ENCODE results near the gene RAB7B.

- TF ChIP-seq EZH2 (IDR thresholded peaks at IDR 0.05; ENCODE audit: insufficient read depth, poor library complexity, severe bottlenecking) (no peak), EZH2phosphoT487 (IDR thresholded peaks at IDR 0.05; ENCODE audit: insufficient read depth, low read depth) (no peak)
These were observed 46.9 kb upstream of the RAB7B start for GRCh38 chr1:206049919-206050600.

Measured in GM23248 (cell line).